H1 (cell line): ENCODE results near the gene KLHL18. TPM values are rescaled to one million over a fixed set of nuclear protein-coding genes. Genes with fewer than 3 reads are reported as not detected.

ENCODE experiments used
- CTCF ChIA-PET: fragments of 300-600 bp; sonication (Branson Sonifier 250); formaldehyde crosslinking; loops from one replicate; lab custom pipeline; 2021; ENCODE audit not compliant: partially characterized antibody; lab: Charles Lee
- POLR2A ChIA-PET: fragments of 300-600 bp; sonication (Branson Sonifier 250); formaldehyde crosslinking; loops from one replicate; lab custom pipeline; 2021; ENCODE audit warnings: inconsistent platforms; ENCODE audit not compliant: partially characterized antibody; lab: Charles Lee
- DNase-seq, 2 experiments: peaks; one replicate each; pipeline versions ENCODE4 v3.0.0 to v3.0.0-alpha.2; 2010 to 2022; ENCODE audit warnings: low spot score in 2 of 2, low read depth in 1 of 2, mixed read lengths in 1 of 2
- FAIRE-seq: peaks from 2 replicates; lab custom pipeline; 2011; peaks lifted over from hg19 to GRCh38; lab: Jason Lieb, UNC
- H2AFZ ChIP-seq: 2 replicates; pipeline ENCODE4 v1.8.1; 2012; ENCODE audit warnings: low read length, inconsistent platforms
- H2AK5ac ChIP-seq: 2 replicates; pipeline ENCODE4 v1.6.1; 2013; ENCODE audit warnings: low read depth, low read length
- H2BK120ac ChIP-seq: replicated peaks from 2 replicates; pipeline ENCODE3; 2013; ENCODE audit warnings: low read depth, low read length, inconsistent platforms
- H2BK12ac ChIP-seq: 2 replicates; pipeline ENCODE4 v1.6.1; 2013; ENCODE audit warnings: low read depth, low read length
- H2BK15ac ChIP-seq: 2 replicates; pipeline ENCODE4 v1.6.1; 2013; ENCODE audit warnings: low read length
- H2BK20ac ChIP-seq: 2 replicates; pipeline ENCODE4 v1.6.1; 2013; ENCODE audit warnings: low read length
- H2BK5ac ChIP-seq: 2 replicates; pipeline ENCODE4 v1.6.1; 2013; ENCODE audit warnings: low read depth, low read length
- H3K14ac ChIP-seq: 2 replicates; pipeline ENCODE4 v1.6.1; 2013; ENCODE audit warnings: inconsistent platforms; ENCODE audit not compliant: insufficient read length
- H3K18ac ChIP-seq: 2 replicates; pipeline ENCODE4 v1.6.1; 2013; ENCODE audit warnings: low read length; ENCODE audit errors: extremely low read depth
- H3K23ac ChIP-seq: 2 replicates; pipeline ENCODE4 v1.6.1; 2013; ENCODE audit warnings: inconsistent platforms; ENCODE audit not compliant: insufficient read length
- H3K23me2 ChIP-seq: 2 replicates; pipeline ENCODE4 v1.6.1; 2013; ENCODE audit warnings: low read depth, low read length
- H3K27ac ChIP-seq: 2 replicates; pipeline ENCODE4 v1.6.1; 2011; ENCODE audit warnings: low read depth, low read length, inconsistent platforms
- H3K27me3 ChIP-seq, 4 experiments: replicated peaks in 1 of 4; 1 replicate in 1 of 4; 2 replicates in 3 of 4; pipeline versions ENCODE4 v1.6.1 to v1.8.1; 2011 to 2013; ENCODE audit warnings: low read length in 3 of 4, mild to moderate bottlenecking in 3 of 4, inconsistent platforms in 2 of 4, mixed read lengths in 2 of 4, moderate library complexity in 1 of 4; ENCODE audit not compliant: control insufficient read depth in 3 of 4, insufficient read depth in 3 of 4; ENCODE audit errors: extremely low read depth in 1 of 4
- H3K36me3 ChIP-seq, 4 experiments: 2 replicates each; pipeline versions ENCODE4 v1.6.1 to v1.8.1; 2011 to 2013; ENCODE audit warnings: mild to moderate bottlenecking in 4 of 4, low read length in 3 of 4, moderate library complexity in 2 of 4, control low read depth in 1 of 4, inconsistent platforms in 1 of 4; ENCODE audit not compliant: insufficient read depth in 4 of 4, control insufficient read depth in 2 of 4
- H3K4ac ChIP-seq: replicated peaks from 2 replicates; pipeline ENCODE3; 2013; ENCODE audit warnings: low read length, low read depth, mixed read lengths, inconsistent platforms; ENCODE audit not compliant: insufficient read length
- H3K4me1 ChIP-seq, 4 experiments: replicated peaks in 1 of 4; 1 replicate in 1 of 4; 2 replicates in 3 of 4; pipeline versions ENCODE4 v1.6.1 to v1.8.1; 2011 to 2013; ENCODE audit warnings: low read length in 3 of 4, inconsistent platforms in 2 of 4, mixed read lengths in 1 of 4; ENCODE audit not compliant: insufficient read depth in 4 of 4, control insufficient read depth in 3 of 4
- H3K4me2 ChIP-seq, 2 experiments: 2 replicates each; pipeline versions ENCODE4 v1.6.1 to v1.8.1; 2011 to 2013; ENCODE audit warnings: low read depth in 2 of 2, low read length in 2 of 2, control low read depth in 1 of 2, inconsistent platforms in 1 of 2, mild to moderate bottlenecking in 1 of 2; ENCODE audit not compliant: insufficient read depth in 1 of 2
- H3K4me3 ChIP-seq, 4 experiments: fragments of 200-600, 300-600 bp in 1 of 4; sonication (generic), shearing (Covaris generic), sonication (Bioruptor Twin) in 1 of 4; 2 replicates each; pipeline versions ENCODE4 v1.5.1 to v1.8.1; 2011 to 2016; ENCODE audit warnings: low read length in 4 of 4, low read depth in 3 of 4, control low read depth in 2 of 4, inconsistent platforms in 2 of 4, mild to moderate bottlenecking in 2 of 4, mixed read lengths in 1 of 4, moderate library complexity in 1 of 4; ENCODE audit not compliant: insufficient read depth in 2 of 4; ENCODE audit errors: extremely low read depth in 1 of 4
- H3K56ac ChIP-seq: replicated peaks from 2 replicates; pipeline ENCODE3; 2013; ENCODE audit warnings: low read depth, mild to moderate bottlenecking, mixed read lengths, low read length, inconsistent platforms; ENCODE audit not compliant: insufficient read length
- H3K79me1 ChIP-seq: 2 replicates; pipeline ENCODE4 v1.6.1; 2013; ENCODE audit warnings: low read depth, low read length, control low read depth
- H3K79me2 ChIP-seq, 2 experiments: 2 replicates each; pipeline versions ENCODE4 v1.6.1 to v1.8.1; 2012 to 2013; ENCODE audit warnings: low read length in 2 of 2, mild to moderate bottlenecking in 2 of 2, inconsistent platforms in 1 of 2; ENCODE audit not compliant: insufficient read depth in 2 of 2, control insufficient read depth in 1 of 2
- H3K9ac ChIP-seq, 4 experiments: replicated peaks in 1 of 4; 1 replicate in 1 of 4; 2 replicates in 3 of 4; pipeline versions ENCODE4 v1.6.1 to v1.8.1; 2011 to 2013; ENCODE audit warnings: low read depth in 3 of 4, low read length in 3 of 4, control low read depth in 2 of 4, mild to moderate bottlenecking in 2 of 4, moderate library complexity in 2 of 4, inconsistent platforms in 1 of 4; ENCODE audit errors: extremely low read depth in 1 of 4
- H3K9me3 ChIP-seq, 2 experiments: 2 replicates each; pipeline versions ENCODE4 v1.6.1 to v1.8.1; 2012 to 2013; ENCODE audit warnings: mild to moderate bottlenecking in 2 of 2, moderate library complexity in 2 of 2, control low read depth in 1 of 2, inconsistent platforms in 1 of 2, low read depth in 1 of 2, low read length in 1 of 2, mixed read lengths in 1 of 2; ENCODE audit not compliant: insufficient read depth in 2 of 2
- H4K20me1 ChIP-seq, 2 experiments: replicated peaks in 1 of 2; 2 replicates each; pipeline versions ENCODE3 to v1.8.1; 2011 to 2013; ENCODE audit warnings: inconsistent platforms in 2 of 2, low read length in 2 of 2, mild to moderate bottlenecking in 1 of 2; ENCODE audit not compliant: insufficient read depth in 2 of 2, control insufficient read depth in 1 of 2
- H4K5ac ChIP-seq: 2 replicates; pipeline ENCODE4 v1.6.1; 2013; ENCODE audit warnings: low read length, low read depth, mixed read lengths, inconsistent platforms; ENCODE audit not compliant: insufficient read length
- H4K8ac ChIP-seq: 2 replicates; pipeline ENCODE4 v1.8.0; 2013; ENCODE audit warnings: mild to moderate bottlenecking, moderate library complexity, low read length, inconsistent platforms; ENCODE audit not compliant: insufficient read depth; ENCODE audit errors: extremely low read depth
- H4K91ac ChIP-seq: replicated peaks from 2 replicates; pipeline ENCODE3; 2013; ENCODE audit warnings: low read length, mixed read lengths, inconsistent platforms; ENCODE audit not compliant: insufficient read length
- CEBPB ChIP-seq: IDR thresholded peaks from 2 replicates; pipeline ENCODE4 v1.6.1; 2012; ENCODE audit warnings: low read depth, low read length
- CREB1 ChIP-seq: IDR thresholded peaks from 2 replicates; pipeline ENCODE4 v1.6.1; 2012; ENCODE audit warnings: inconsistent platforms
- EP300 ChIP-seq, 2 experiments: IDR thresholded peaks; 1 replicate in 1 of 2; 2 replicates in 1 of 2; pipeline ENCODE4 v1.6.1; 2011 to 2012; ENCODE audit warnings: low read depth in 2 of 2, low read length in 2 of 2, mild to moderate bottlenecking in 2 of 2, borderline replicate concordance in 1 of 2, inconsistent platforms in 1 of 2, moderate library complexity in 1 of 2
- FOSL1 ChIP-seq: IDR thresholded peaks from 2 replicates; pipeline ENCODE4 v1.6.1; 2011; ENCODE audit warnings: mild to moderate bottlenecking, low read depth, low read length, moderate library complexity; ENCODE audit not compliant: insufficient read depth
- JUN ChIP-seq: IDR thresholded peaks from 2 replicates; pipeline ENCODE4 v1.6.1; 2011; ENCODE audit warnings: low read depth, mild to moderate bottlenecking, improper control_type of control experiment, low read length
- KDM4A ChIP-seq: IDR thresholded peaks from one replicate; pipeline ENCODE4 v1.7.1; 2012; ENCODE audit warnings: low read depth, mild to moderate bottlenecking, moderate library complexity, low read length, inconsistent platforms; ENCODE audit not compliant: severe bottlenecking
- NANOG ChIP-seq: IDR thresholded peaks from 2 replicates; pipeline ENCODE4 v1.6.1; 2011; ENCODE audit warnings: low read length, low read depth, mild to moderate bottlenecking, inconsistent platforms; ENCODE audit not compliant: insufficient read depth, poor library complexity, severe bottlenecking
- POLR2A ChIP-seq, 2 experiments: IDR thresholded peaks; 1 replicate in 1 of 2; 2 replicates in 1 of 2; pipeline ENCODE4 v1.6.1; 2011; ENCODE audit warnings: low read depth in 2 of 2, low read length in 2 of 2, mild to moderate bottlenecking in 2 of 2; ENCODE audit errors: control extremely low read depth in 1 of 2
- ZNF274 ChIP-seq: IDR thresholded peaks from 2 replicates; pipeline ENCODE4 v1.7.0; 2012; ENCODE audit warnings: low read length, borderline replicate concordance; ENCODE audit errors: extremely low read depth
- whole genome bisulfite sequencing, 2 experiments: shearing (Covaris generic) in 1 of 2; methylation state at CpG; one replicate each; pipeline versions ENCODE4 v1.1.6 to v1.1.7; 2013 to 2015; ENCODE audit warnings: low lambda C conversion rate in 2 of 2, mixed read lengths in 2 of 2, inconsistent platforms in 1 of 2, low coverage in 1 of 2, missing lambda C conversion rate in 1 of 2; ENCODE audit not compliant: insufficient replicate concordance in 2 of 2, insufficient coverage in 1 of 2, insufficient read length in 1 of 2; ENCODE audit errors: extremely low coverage in 1 of 2, missing lambda C conversion rate in 1 of 2; 5-methylcytosine and 5-hydroxymethylcytosine counted together
- polyA plus RNA-seq, 7 experiments: library from polyadenylated mRNA; depleted of rRNA in 3 of 7; stranded (reverse) in 5 of 7; unstranded in 2 of 7; fragments of >200 nt in 5 of 7; fragments of 200-250 nt in 2 of 7; gene quantifications; 1 replicate in 5 of 7; 2 replicates in 1 of 7; 4 replicates in 1 of 7; pipeline versions ENCODE4 v1.2.1 to v1.2.3, GENCODE V29; 2011 to 2013; ENCODE audit warnings: missing spikeins in 2 of 7, mixed read lengths in 2 of 7
- total RNA-seq: library from RNA; stranded (reverse); fragmentation: NEBNext Ultra II Directional; extraction: Animal tissue kit (Norgen Biotek cat#: 25700); gene quantifications from 2 replicates; pipeline ENCODE4 v1.2.1, GENCODE V29; 2021

KLHL18 gene
- total and polyA plus RNA-seq, 2 of the 8 experiments (the other 6 are each of a cell fraction or from before 2014, with no cell fraction given), result 19.9 to 31.7 TPM

- no peak for FAIRE-seq
- Histone ChIP-seq H2BK15ac (no peak overlapping the region), H3K36me3 (peaks cover 0 to 5% (median 0%) of the 10 kb centered on the region in 4 experiments; a peak in 2 of 8 replicates), H3K23ac (no peak overlapping the region), H2BK120ac (no peak overlapping the region), H2AK5ac (no peak overlapping the region), H4K5ac (no peak overlapping the region), H3K27me3 (no peaks in the 10 kb centered on the region), H2BK5ac (no peak overlapping the region), H3K9me3 (no peaks in the 10 kb centered on the region), H3K14ac (no peak overlapping the region), H4K91ac (no peak overlapping the region), H3K56ac (no peak overlapping the region)
- POLR2A ChIA-PET, result interaction anchor here (0.6 to 3.0 kb wide), 4 partner anchors 8 to 189 kb away, joined by 3 to 22 read pairs (median 3); partner anchors contain the start of genes KIF9 and KLHL18
- 75% methylated on average over 2 of the region's 2 CpGs; no CpG with 5 or more reads in 1 of the 2 experiments for WGBS, 2 experiments
- TF ChIP-seq KDM4A (no peak), NANOG (no peak), EP300 (IDR thresholded peaks at IDR 0.05; ENCODE audit: borderline replicate concordance in 1 of 2, low read depth in 2 of 2, low read length in 2 of 2) (no peak), ZNF274 (no peak), JUN (no peak), CEBPB (no peak), FOSL1 (no peak), CREB1 (no peak), POLR2A (IDR thresholded peaks at IDR 0.05; ENCODE audit: control extremely low read depth in 1 of 2, low read depth in 2 of 2, low read length in 2 of 2) (no peak)
- TF ChIP-seq, all 59 proteins: peak for 0
- Histone ChIP-seq H2AFZ (no peak overlapping the region), H3K4me1 (no peaks in the 10 kb centered on the region; a peak in 1 of 7 replicates), H3K4me2 (no peak overlapping the region), H2BK12ac (no peak overlapping the region), H4K8ac (no peak overlapping the region), H3K4ac (no peak overlapping the region), H4K20me1 (peaks cover 10 to 14% of the 10 kb centered on the region in 2 experiments), H3K4me3 (no peak overlapping the region), H3K23me2 (no peaks in the 10 kb centered on the region), H3K18ac (no peak overlapping the region), H2BK20ac (no peak overlapping the region), H3K79me2 (peaks cover 0 to 81% of the 10 kb centered on the region in 2 experiments; a peak in 2 of 4 replicates), H3K9ac (no peak overlapping the region; a peak in 1 of 7 replicates), H3K79me1 (peaks cover 2% of the 10 kb centered on the region), H3K27ac (no peak overlapping the region)
- CTCF ChIA-PET, result interaction anchor here (0.9 to 1.0 kb wide), 3 partner anchors 14 to 76 kb away, joined by 3 read pairs; no protein-coding TSS in a partner anchor
- DNase-seq, result no peak
These were observed 12.6 kb downstream of the KLHL18 start for GRCh38 chr3:47295322-47295721.
